VCaP (cell line): ENCODE data around the gene WNT9B.

ENCODE experiments used
- H3K27ac ChIP-seq: fragments of 450-650 bp; 2 replicates; pipeline ENCODE4 v1.5.1; 2017
- CTCF ChIP-seq: fragments of 450-650 bp; conservative IDR thresholded peaks from 2 replicates; pipeline ENCODE4 v1.5.1; 2017; ENCODE audit warnings: mild to moderate bottlenecking, moderate library complexity

WNT9B gene

GRCh38 chr17:46851029-46851741 lies at the start of gene WNT9B:
Gene WNT9B, plus strand, starts transcription at chr17:46851583. Its CDS starts 56 bp downstream, at chr17:46851639.
- TF ChIP-seq CTCF = peak; percentile 36; the same call in 1 of the 2 replicates
- H3K27ac ChIP-seq = peak within 1 kb of the TSS; percentile 21; the same call in 1 of the 2 replicates

- no peak overlapping the region for H3K27ac ChIP-seq
- no peak for TF ChIP-seq CTCF
These were observed 48.6 kb upstream of the WNT9B start for GRCh38 chr17:46802800-46803199.

GRCh38 chr17:46803544-46803943 lies 47.8 kb upstream of the WNT9B start:
- no peak overlapping the region for H3K27ac ChIP-seq
- no peak for TF ChIP-seq CTCF

- no peak overlapping the region for H3K27ac ChIP-seq
- TF ChIP-seq CTCF = no peak
These were observed 45.6 kb upstream of the WNT9B start for GRCh38 chr17:46805771-46806170.

GRCh38 chr17:46809110-46809571 lies 42.2 kb upstream of the WNT9B start:
- no peak for TF ChIP-seq CTCF
- no peak overlapping the region for H3K27ac ChIP-seq

GRCh38 chr17:46810837-46811236 lies 40.5 kb upstream of the WNT9B start:
- no peak for TF ChIP-seq CTCF
- no peak overlapping the region for H3K27ac ChIP-seq

- no peak overlapping the region for H3K27ac ChIP-seq
- no peak for TF ChIP-seq CTCF
These were observed 39.3 kb upstream of the WNT9B start for GRCh38 chr17:46811978-46812583.
